Measurements from ENCODE around the gene BHLHA15. TPM values are rescaled to one million over a fixed set of nuclear protein-coding genes. Genes with fewer than 3 reads are reported as not detected.
A peak's percentile ranks its signal among the peaks of the same experiment; 100 is the strongest.
"Not testable (repeated sequence)": the region's sequence is repeated elsewhere in the genome, so short reads cannot be mapped to it uniquely, and the experiment has no call there.

BHLHA15 gene
- total RNA-seq, 1 donor from 2014 or later: not detected

DNA sequence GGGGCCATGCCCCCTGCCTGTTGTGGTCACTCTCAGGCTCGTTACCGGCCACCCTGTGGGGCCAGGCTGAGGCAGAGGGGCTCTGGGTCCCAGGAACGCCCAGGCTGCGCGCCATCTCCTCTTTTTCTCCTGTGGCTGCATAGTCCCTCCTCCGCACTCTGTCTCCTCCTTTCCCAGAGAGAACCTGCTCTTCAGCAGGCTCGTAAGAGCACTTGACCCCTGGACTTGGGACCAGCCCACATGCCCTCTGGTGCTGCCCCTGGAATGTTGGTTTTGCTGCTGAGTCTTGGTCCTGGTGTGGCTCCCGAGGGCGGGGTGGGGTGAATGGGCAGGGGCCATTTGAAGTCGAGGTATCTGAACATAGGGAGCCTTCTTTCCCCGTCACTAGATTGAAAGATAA, 6.6 kb upstream of the BHLHA15 start:
- intact Hi-C loops (cut with DNase I): no loop called here
- DNase-seq (ENCODE audit: missing footprints) (no peak), ATAC-seq (no peak)

DNA sequence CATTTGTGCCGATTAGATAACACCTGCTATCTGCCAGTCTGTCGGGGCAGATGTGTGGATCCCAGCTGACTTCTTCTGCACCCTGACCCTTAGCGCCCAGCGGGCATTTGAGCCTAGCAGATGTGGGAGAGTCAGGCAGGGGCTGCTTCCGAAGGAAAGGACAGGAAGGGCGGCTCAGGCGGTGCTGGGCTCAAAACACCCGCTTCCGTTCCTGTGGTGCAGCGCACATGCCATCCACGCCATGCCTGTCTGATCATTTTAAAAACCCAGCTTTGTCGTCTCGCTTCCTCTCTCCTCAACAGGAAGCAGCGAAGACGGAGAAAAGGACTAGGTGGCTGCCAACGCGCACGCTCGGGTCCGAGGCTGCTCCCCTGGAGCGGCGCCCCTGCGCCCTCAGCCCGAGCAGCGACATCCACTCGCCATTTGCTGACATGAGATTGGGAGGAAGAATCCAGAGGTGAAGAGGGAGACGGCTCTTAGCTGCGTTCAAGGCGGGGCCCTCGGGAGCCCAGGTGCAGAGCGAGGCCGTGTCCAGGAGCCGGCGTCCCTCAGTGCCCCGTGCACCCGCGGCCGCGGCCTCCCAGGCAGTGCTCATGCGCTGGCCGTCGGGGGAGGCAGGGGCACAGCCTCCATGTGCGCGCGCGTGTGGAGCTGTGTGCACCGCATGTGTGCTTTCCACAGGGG, 5.9 kb upstream of the BHLHA15 start:
- DNase-seq (ENCODE audit: missing footprints) (no peak), ATAC-seq (no peak)

DNA sequence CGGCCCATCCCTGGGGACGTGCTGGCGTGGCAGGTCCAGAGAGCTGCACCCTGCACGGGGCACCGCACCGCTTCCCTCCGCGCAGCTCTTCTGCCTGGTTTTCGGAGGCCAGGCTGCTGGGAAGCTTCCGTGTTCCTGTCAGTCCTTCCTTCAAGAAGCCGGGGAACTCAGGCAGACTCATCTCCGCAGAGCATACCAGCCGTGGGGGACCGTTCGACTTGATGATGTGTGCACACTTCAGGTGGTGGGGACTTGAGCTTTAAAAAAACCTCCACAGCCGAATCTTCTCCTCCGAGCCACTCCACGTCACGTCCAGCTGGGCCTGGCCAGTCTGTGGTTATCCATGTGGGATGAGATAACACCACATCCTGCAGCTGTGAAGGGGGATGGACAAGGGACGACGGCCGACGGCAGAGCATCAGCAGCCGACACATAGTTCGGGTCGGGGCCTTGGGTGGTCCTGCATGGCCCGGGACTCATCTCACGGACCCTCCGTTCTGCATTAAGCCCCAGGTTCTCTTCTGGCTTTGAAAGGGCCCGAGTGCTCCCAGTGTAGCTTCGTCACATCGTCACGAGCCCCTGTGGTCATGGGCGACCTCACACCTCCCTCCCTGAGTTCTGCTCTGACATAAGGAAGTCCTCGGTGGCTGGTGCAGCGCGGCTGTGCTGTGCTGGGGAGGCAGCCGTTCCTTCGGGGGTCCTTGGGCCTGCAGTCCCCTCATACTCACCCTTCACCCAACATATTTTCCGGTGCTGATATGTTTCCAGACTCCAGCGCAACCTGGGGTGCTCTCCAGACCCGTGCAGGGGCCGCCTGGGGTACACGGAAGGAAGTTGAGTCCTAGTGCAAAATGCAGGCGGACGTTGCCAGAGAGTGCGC, 4.5 kb upstream of the BHLHA15 start:
- DNase-seq (ENCODE audit: missing footprints) (no peak), ATAC-seq (no peak)
- intact Hi-C loops (cut with DNase I): no loop called here

More for the DNA sequence above, 5.9 kb upstream of the BHLHA15 start:
- intact Hi-C loops (cut with DNase I): no loop called here

DNA sequence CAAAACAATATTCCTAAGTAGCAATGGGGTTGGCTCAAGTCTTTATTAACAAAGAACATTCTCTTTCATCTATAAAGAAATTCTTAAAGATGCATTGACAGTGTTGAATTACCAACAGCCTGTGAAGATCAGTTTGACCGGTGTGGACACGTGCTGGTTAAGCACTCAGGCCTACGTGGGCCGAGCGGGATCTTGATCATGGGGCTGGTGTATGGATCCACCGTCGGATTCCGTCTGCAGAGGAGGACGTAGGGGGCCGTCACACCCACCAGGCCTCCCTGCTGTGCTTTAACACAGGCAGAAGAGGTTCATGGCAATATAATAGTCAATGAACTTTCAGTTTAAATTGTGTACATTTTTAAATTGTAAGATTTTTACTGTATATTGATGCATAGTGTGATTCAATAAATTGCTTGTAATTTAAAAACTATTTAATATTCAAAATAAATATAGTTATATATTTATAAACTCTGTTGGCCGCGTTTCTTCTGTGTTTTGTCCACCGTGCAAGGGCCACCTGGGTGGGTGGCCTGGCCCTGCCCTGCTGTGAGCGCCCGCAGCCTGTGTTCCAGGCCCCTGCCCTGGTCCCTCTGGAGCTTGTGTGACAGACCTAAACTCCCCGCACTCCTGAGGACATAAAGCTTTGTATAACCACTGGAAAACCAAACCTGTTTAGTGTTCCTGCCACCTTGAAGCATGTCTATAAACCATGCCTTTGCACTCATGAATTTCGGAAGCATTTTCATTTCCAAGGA, 1.9 kb upstream of the BHLHA15 start:
- no peak for ATAC-seq
- DNase-seq (ENCODE audit: missing footprints): no peak
- intact Hi-C loops (cut with DNase I): no loop called here

DNA sequence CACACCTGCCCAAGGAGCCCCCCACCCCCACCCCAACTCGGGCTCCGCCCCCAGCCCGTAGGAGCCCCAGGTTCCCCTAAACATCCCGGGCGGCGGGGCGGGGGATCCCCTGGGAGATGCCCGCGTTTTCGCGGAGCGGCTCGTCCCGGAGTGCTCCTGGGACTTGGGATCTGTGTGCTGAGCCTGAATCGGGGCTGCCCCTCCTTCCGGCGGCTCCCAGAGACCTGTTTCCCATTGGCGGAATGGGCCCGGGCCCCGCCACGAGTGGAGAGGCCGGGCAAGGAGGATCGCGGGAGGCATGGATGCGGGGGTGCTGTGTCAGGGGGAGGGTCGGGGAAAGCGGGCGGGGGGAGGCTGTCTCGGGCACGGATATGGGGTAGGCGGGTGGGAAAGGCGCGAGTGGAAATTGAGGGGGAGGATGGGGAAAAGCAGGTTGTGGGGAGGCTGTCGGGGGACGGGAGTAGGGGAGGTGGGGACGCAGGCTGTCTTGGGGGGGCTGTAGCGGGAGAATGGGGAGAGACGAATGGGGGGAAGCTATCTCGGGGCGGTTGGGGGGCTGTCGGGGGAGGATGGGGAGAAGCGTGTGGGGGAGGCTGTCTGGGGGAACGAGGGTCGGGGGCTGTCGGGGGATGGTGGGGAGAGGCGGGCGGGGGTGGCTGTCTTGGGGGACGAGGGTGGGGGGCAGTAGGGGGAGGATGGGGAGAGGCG, 572 bp upstream of the BHLHA15 start:
- ATAC-seq (no peak), DNase-seq (ENCODE audit: missing footprints) (no peak)
- intact Hi-C loops (cut with DNase I): no loop called here

DNA sequence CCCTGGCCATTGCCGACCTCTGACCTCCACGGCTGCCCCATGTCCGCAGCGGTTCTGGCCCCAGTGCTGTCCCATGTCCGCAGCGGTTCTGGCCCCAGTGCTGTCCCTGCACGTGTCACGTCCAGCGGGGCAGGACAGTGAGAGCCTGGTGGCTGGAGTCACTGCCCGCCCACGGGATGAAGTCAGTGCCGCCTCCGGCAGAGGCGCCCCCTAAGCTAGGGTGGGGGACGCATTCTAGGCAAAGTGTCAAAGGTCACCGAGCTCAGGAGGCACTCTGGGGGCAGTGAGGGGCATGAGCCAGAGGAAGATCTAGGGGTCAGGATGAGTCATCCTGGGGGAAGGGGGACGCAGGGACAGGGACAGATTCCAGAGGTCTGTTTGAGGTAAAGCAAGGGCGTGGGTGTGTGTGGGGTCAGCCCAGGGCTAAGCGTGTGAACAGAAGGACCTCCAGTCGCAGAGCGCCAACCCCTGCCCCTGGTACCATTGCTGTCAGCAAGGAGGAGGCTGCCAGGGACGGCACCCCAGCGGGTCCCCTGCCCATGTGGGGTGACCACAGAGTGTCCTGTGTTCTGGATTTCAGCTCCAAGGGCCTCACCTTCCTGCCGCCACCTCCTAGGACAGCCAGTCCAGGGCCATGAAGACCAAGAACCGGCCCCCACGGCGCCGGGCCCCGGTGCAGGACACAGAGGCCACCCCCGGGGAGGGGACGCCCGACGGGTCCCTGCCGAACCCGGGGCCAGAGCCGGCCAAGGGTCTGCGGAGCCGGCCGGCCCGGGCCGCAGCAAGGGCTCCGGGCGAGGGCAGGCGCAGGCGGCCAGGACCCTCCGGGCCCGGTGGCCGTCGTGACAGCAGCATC, 665 bp downstream of the BHLHA15 start:
- intact Hi-C loops (cut with DNase I): no loop called here
- no peak for DNase-seq (ENCODE audit: missing footprints)
- no peak for ATAC-seq

DNA sequence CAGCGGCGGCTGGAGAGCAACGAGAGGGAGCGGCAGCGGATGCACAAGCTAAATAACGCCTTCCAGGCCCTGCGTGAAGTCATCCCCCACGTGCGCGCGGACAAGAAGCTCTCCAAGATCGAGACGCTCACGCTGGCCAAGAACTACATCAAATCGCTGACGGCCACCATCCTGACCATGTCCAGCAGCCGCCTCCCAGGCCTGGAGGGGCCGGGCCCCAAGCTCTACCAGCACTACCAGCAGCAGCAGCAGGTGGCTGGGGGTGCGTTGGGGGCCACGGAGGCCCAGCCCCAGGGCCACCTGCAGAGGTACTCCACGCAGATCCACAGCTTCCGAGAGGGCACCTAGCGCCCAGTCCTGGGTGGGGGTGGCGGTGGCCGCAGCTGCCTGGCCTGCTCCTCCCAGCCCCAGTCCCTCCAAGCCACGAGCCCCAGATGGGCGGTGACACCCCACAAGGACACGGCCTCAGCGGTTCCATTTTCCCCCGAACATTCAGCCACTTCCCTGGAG, 1.3 kb downstream of the BHLHA15 start:
- ATAC-seq: no peak
- intact Hi-C loops (cut with DNase I): no loop called here
- DNase-seq (ENCODE audit: missing footprints): no peak

DNA sequence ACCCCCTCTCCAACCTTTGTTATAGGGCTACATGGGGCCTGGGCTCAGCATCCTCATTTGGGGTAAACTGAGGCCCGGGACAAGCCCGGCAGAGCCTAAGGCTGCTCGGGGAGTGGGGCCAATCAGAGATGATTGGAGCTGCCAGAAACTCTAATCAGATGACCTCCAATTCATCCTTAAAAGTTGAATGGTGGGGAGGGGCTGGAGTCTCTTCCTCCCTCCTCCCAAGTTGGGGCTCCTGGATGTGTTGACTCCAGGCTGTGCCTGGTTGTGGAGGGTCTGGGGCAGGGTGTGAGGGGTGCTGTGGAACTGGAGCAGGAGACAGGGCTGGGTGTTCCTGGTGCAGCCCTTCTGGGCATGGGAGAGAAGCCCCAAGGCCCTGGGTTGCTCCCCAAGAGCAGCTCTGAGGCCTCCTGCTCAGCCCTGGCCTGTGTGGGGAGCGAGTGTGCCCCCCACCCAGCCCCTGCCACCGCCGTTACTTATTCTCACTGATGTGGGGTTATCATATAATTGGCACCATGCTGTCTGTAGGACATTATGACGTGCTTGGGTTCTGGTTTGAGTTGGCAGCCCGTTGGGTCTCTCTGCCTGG, 2.2 kb downstream of the BHLHA15 start:
- ATAC-seq (no peak), DNase-seq (ENCODE audit: missing footprints) (no peak)
- intact Hi-C loops (cut with DNase I): no loop called here

DNA sequence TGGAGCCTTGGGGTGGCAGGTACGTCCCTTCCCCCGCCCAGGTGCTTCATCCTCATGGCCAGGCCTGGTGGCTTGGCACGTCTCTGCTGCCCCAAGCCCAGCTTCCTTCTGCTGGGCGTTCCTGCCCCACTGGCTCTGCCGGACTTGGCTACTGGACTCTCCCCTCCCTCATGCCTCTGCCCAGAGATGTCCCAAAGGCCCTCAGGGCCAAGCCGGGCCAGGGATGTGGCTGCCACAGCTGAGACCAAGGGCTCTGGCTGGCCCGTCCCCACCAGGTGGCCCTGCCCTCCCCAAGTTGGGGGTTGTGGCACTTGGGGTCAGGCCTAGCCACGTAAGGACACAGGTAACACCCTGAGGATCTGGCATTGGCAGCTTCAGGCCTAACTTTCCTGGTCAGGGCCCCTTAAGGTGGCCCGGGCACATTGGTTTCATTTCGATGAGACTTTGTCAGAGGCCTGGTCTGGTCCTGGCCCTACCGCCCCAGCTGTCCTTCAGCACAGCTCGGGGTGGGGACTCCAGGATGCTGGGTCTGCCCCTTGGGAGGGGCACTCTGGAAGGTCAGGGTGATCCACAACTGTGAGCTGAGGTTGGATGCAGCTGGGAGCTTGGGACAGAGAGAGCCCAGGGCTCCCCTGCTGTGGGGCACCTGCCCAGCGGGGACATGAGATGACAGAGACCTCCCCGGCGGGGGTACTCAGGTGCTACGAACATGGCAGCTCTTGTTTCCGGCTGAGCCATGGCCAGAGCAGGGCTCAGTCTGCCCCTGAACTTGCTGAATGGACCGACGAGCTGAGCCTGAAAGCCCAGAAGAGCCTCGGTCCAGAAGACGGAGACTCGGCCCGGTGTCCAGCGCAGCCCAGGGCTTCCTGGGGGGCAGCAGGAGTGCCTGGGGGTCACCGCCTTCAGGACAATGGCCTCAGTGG, 2.9 kb downstream of the BHLHA15 start:
- ATAC-seq (no peak), DNase-seq (ENCODE audit: missing footprints) (no peak)
- intact Hi-C loops (cut with DNase I): no loop called here

DNA sequence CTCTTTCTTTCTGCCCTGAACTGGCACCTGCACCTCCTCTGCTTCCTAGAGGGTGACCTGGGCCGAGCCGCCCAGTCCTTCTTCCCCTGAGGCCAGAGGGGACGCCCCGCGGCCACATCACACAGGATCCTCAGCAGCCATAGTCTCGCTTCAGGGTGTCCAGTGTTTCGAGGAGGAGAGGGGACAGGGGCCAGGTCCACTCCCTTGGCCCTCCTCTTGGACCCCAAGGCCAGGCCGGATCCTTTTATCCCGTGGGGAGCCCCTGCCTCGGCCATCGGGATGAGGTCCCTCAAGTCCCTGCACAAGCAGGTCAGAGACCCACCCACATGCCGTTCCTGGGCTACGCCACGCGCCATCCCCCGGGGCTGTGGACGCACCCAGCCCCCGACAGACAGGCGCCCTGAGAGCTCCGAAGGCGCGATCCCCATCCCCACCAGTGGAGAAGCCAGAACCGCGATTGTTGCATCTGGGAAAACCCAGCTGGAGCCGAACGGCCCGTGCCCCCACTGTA, 3.6 kb downstream of the BHLHA15 start:
- ATAC-seq: no peak
- intact Hi-C loops (cut with DNase I): no loop called here
- DNase-seq (ENCODE audit: missing footprints): no peak

DNA sequence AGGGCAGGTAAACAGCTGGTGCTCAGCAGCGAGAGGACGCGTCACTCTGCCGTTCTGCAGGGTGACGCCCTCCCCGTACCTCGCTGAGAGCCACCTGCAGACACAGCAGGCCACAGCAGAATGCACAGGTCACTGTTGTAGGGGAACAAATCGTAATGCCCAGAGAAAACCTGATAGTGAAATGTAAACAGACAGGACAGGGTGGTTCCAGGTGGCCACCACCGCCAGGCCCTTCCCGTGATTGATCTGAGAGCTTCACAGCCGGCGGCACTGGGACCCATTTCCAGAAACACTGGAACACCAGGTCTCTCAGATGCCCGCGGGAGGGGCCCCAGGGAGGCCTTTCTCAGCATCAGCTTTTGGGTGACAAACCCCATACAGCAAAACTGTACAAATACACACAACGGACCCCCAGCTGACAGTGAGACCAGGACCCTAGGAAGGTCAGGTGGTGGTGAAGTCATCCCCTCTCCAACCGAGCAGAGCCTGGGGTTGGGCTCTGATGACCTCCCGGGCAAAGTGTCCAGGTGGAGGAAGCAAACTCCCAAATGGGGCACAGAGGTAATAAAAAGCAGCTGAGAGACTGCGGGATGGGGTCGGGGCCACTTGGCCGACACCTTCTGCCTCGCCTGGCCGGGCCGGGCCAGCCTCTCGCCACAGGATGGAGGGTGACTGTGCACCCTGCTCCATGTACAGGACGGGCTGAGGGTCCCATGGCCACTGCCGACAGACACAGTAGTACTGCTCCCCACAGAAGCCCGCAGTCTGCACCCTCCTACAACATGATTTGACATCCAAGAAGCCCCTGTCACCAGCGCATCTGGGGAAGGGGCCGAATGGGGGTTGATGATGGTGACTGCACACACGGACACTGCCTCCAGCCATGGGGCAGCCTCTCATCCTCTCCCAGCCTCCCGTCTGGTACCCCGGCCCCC, 4.6 kb downstream of the BHLHA15 start:
- DNase-seq (ENCODE audit: missing footprints) (no peak), ATAC-seq (no peak)
- intact Hi-C loops (cut with DNase I): no loop called here

DNA sequence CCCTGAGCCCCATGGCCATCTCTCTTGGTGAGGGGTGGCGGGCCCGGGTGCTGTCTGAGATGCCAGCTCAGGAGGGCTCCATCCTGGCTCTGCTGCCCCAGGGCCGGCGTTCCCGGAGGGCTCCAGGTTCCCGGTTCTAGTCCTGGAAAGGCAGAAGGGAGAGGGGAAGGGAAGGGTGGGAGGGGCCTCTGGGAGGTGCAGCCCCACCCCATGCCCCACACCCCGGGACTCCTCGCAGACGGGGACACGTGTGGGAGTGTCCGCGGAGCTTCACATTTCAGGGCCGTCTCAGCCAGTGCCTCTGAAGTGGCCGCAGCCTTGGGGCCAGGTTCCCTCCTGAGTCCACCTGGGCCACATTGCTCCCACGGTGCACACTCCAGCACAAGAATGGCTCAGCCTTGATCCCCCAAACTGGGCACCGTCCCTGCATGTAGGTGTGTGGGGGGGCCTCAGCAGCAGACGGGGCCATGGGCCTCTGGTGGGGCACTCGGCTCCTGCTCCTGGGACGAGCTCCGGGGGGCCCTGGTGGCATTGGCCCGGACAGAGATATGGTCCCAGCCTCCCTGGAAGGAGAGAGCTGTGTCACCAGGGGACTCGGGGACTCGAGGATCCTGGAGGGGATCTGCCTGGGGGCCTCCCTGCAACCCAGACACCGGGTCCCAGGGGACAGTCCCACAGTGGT, 5.8 kb downstream of the BHLHA15 start:
- DNase-seq (ENCODE audit: missing footprints) (peak; percentile 34), ATAC-seq (no peak)

DNA sequence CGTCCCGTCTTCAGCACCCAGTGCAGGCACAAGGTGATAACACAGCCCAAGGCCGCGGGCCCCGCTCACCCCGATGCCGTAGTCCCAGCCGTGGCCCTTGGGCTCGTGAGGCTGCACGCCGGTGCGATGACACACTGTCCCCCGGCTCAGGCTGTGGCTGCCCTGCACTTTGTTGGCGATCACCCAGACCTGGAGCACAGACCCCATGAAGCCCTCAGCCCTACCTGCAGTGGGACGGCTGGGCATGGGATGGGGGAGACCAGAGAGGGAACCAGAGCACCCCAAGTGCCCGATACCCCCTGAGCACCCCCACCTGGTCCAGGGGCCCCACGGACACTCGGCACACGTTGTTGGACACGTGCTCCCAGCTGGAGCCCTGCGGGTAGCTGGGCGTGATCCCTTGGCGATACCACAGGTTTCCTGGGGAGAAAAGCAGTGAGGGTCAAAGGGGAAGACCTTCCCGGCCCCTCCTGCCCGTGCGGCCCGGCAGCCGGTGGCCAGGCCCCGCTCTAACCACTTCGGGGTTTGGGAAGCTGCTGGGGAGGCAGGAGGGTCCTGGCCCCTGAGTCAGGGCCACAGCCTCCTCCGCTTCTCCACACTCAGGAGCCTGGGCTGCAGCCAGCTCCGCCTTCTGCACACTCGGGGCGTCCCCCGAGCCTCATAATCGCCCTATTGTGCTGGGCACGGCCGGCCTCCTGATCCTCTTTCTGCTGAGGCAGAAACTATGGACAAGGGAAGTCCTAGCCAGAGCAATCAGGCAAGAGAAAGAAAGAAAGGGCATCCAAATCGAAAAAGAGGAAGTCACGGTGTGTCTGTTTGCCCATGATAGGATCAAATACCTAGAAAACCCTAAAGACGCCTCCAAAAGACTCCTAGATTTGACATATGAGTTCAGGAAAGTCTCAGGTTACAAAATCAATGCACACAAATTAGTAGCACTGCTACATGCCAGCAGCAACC, 6.7 kb downstream of the BHLHA15 start:
- peak; percentile 72 for DNase-seq (ENCODE audit: missing footprints)
- ATAC-seq: no peak
- intact Hi-C loops (cut with DNase I): no loop called here

More for the DNA sequence above, 5.8 kb downstream of the BHLHA15 start:
- intact Hi-C loops (cut with DNase I): no loop called here

DNA sequence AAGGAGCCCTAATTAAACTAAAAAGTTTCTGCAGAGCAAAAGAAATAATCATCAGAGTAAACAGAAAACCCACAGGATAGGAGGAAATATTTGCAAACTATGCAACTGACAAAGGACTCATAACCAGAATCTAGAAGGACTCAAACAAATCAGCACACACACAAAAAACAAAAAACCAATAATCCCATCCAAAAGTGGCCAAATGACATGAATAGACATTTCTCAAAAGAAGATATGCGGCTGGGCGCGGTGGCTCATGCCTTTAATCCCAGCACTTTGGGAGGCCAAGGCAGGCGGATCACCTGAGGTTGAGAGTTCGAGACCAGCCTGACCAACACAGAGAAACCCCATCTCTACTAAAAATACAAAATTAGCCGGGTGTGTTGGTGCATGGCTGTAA, 8.1 kb downstream of the BHLHA15 start:
- ATAC-seq; DNase-seq (ENCODE audit: missing footprints); intact Hi-C loops (cut with DNase I): not testable (repeated sequence)
